Measurements from ENCODE around the gene SPRYD4. TPM values are rescaled to one million over a fixed set of nuclear protein-coding genes. Genes with fewer than 3 reads are reported as not detected.

SPRYD4 gene
- total RNA-seq, 1 donor, result 4.0 TPM

GRCh38 chr12:56520048-56520447 lies 51.7 kb downstream of the SPRYD4 start:
- no peak for DNase-seq (ENCODE audit: low read depth in 2 of 3, low spot score in 2 of 3)

- DNase-seq (ENCODE audit: low read depth in 2 of 3, low spot score in 2 of 3), result no peak
These were observed 52.1 kb downstream of the SPRYD4 start for GRCh38 chr12:56520506-56520905.

- no peak for DNase-seq (ENCODE audit: low read depth in 2 of 3, low spot score in 2 of 3)
These were observed 52.8 kb downstream of the SPRYD4 start for GRCh38 chr12:56521209-56521589.

- peak in 2 of 3 donors; percentile 78 to 86 for DNase-seq (ENCODE audit: low read depth in 2 of 3, low spot score in 2 of 3)
These were observed 53.4 kb downstream of the SPRYD4 start, which contains the start of gene RBMS2 for GRCh38 chr12:56521590-56522371. Gene RBMS2 (plus strand): TSS chr12:56521820. CDS start chr12:56522024, 204 bp downstream.

- no peak for DNase-seq (ENCODE audit: low read depth in 2 of 3, low spot score in 2 of 3)
These were observed 54.2 kb downstream of the SPRYD4 start for GRCh38 chr12:56522411-56523193.

GRCh38 chr12:56528846-56529245 lies 60.5 kb downstream of the SPRYD4 start:
- no peak for DNase-seq (ENCODE audit: low read depth in 2 of 3, low spot score in 2 of 3)

Other genes with a start within 250 kb of the SPRYD4 start
- 205 TPM for gene RNF41, start 246.7 kb upstream of the SPRYD4 start, total RNA-seq
- gene NABP2, start 244.2 kb upstream of the SPRYD4 start, total RNA-seq, result 21.0 TPM
- 0.54 TPM for gene SLC39A5, start 238.5 kb upstream of the SPRYD4 start, total RNA-seq
- 22.9 TPM for gene ANKRD52, start 210.2 kb upstream of the SPRYD4 start, total RNA-seq
- gene COQ10A, start 201.6 kb upstream of the SPRYD4 start, total RNA-seq, result 17.2 TPM
- 106 TPM for gene CS, start 168.2 kb upstream of the SPRYD4 start, total RNA-seq
- gene CNPY2, start 152.6 kb upstream of the SPRYD4 start, total RNA-seq, result 48.2 TPM
- 61.1 TPM for gene PAN2, start 134.6 kb upstream of the SPRYD4 start, total RNA-seq
- gene IL23A, start 129.7 kb upstream of the SPRYD4 start, total RNA-seq, result 0.81 TPM
- 146 TPM for gene STAT2, start 108.5 kb upstream of the SPRYD4 start, total RNA-seq
- gene APOF, start 105.7 kb upstream of the SPRYD4 start, total RNA-seq, result not detected
- 6.7 TPM for gene TIMELESS, start 19.2 kb upstream of the SPRYD4 start, total RNA-seq
- gene MIP, start 13.9 kb upstream of the SPRYD4 start, total RNA-seq, result under 0.01 TPM
- gene GLS2, start 19.6 kb downstream of the SPRYD4 start, total RNA-seq, result 0.81 TPM
- gene RBMS2, start 53.2 kb downstream of the SPRYD4 start, total RNA-seq, result 7.5 TPM
- 92.1 TPM for gene BAZ2A, start 161.7 kb downstream of the SPRYD4 start, total RNA-seq
- gene ATP5F1B, start 177.4 kb downstream of the SPRYD4 start, total RNA-seq, result 461 TPM
- 42.3 TPM for gene PTGES3, start 219.7 kb downstream of the SPRYD4 start, total RNA-seq

Measured in hematopoietic multipotent progenitor cell (in vitro differentiated cells).